ENCODE results near the gene WWC1.

- TF ChIP-seq CTCF (IDR thresholded peaks at IDR 0.05) (no peak), POLR2A (IDR thresholded peaks at IDR 0.05) (no peak)
Observed at GRCh38 chr5:168415971-168416370, 124.5 kb downstream of the WWC1 start.

Data from vagina (tissue), 2 donors.